HEK293T (cell line): ENCODE measurements around the gene MEGF8.

ENCODE experiments used
- BHLHE40 ChIP-seq: fragments of 450-650 bp; IDR thresholded peaks from 2 replicates; pipeline ENCODE4 v1.6.1; 2016; ENCODE audit warnings: mild to moderate bottlenecking, moderate library complexity, borderline replicate concordance
- ELF4 ChIP-seq: fragments of 450-650 bp; IDR thresholded peaks from 2 replicates; pipeline ENCODE4 v1.6.1; 2017; ENCODE audit warnings: antibody characterized with exemption
- FOXA1 ChIP-seq: fragments of 450-650 bp; IDR thresholded peaks from 2 replicates; pipeline ENCODE4 v1.6.1; 2016; ENCODE audit warnings: mild to moderate bottlenecking
- FOXM1 ChIP-seq: fragments of 450-650 bp; IDR thresholded peaks from 2 replicates; pipeline ENCODE4 v1.6.1; 2017; ENCODE audit warnings: mild to moderate bottlenecking, borderline replicate concordance
- PKNOX1 ChIP-seq: fragments of 450-650 bp; IDR thresholded peaks from 2 replicates; pipeline ENCODE4 v1.6.1; 2016
- ZNF384 ChIP-seq: fragments of 450-650 bp; IDR thresholded peaks from 2 replicates; pipeline ENCODE4 v1.6.1; 2016

- no peak for TF ChIP-seq FOXM1
- TF ChIP-seq ZNF384, result no peak
- TF ChIP-seq ELF4, result no peak
- TF ChIP-seq PKNOX1, result no peak
- no peak for TF ChIP-seq FOXA1
- no peak for TF ChIP-seq BHLHE40
Observed at GRCh38 chr19:42285541-42285941, 39.9 kb upstream of the MEGF8 start.
